ENCODE results near the gene PALLD. TPM values are rescaled to one million over a fixed set of nuclear protein-coding genes. Genes with fewer than 3 reads are reported as not detected.

Gene PALLD
- total RNA-seq, 1 donor from 2014 or later: 58.7 TPM

- TF ChIP-seq CTCF (conservative IDR thresholded peaks at IDR 0.05): no peak
- H3K9me3 Mint-ChIP-seq: peaks cover 2% of the 10 kb centered on the region
- H3K4me3 Mint-ChIP-seq: no peak overlapping the region
Observed at GRCh38 chr4:168527560-168527959, 30.7 kb downstream of the PALLD start.

GRCh38 chr4:168528131-168528949 is 31.5 kb downstream of the PALLD start:
- H3K27me3 Mint-ChIP-seq (ENCODE audit: low read depth): no peaks in the 10 kb centered on the region
- peaks cover 1% of the 10 kb centered on the region for H3K4me1 Mint-ChIP-seq
- H3K9me3 Mint-ChIP-seq: peaks cover 2% of the 10 kb centered on the region
- H3K36me3 Mint-ChIP-seq (ENCODE audit: low read depth): no peaks in the 10 kb centered on the region
- DNase-seq (ENCODE audit: low read depth, low spot score): no peak
- no peak overlapping the region for H3K4me3 Mint-ChIP-seq
- no peak for TF ChIP-seq CTCF (conservative IDR thresholded peaks at IDR 0.05)
- H3K27ac Mint-ChIP-seq (ENCODE audit: unreplicated experiment): no peak overlapping the region

More at GRCh38 chr4:168527560-168527959, 30.7 kb downstream of the PALLD start:
- no peak overlapping the region for H3K27ac Mint-ChIP-seq (ENCODE audit: unreplicated experiment)
- H3K27me3 Mint-ChIP-seq (ENCODE audit: low read depth): no peaks in the 10 kb centered on the region
- no peaks in the 10 kb centered on the region for H3K36me3 Mint-ChIP-seq (ENCODE audit: low read depth)
- H3K4me1 Mint-ChIP-seq: peaks cover 9% of the 10 kb centered on the region
- no peak for DNase-seq (ENCODE audit: low read depth, low spot score)

GRCh38 chr4:168529257-168529656 is 32.4 kb downstream of the PALLD start:
- no peak overlapping the region for H3K27ac Mint-ChIP-seq (ENCODE audit: unreplicated experiment)
- no peaks in the 10 kb centered on the region for H3K4me1 Mint-ChIP-seq
- peaks cover 2% of the 10 kb centered on the region for H3K9me3 Mint-ChIP-seq
- H3K36me3 Mint-ChIP-seq (ENCODE audit: low read depth): no peaks in the 10 kb centered on the region
- no peak for DNase-seq (ENCODE audit: low read depth, low spot score)
- H3K27me3 Mint-ChIP-seq (ENCODE audit: low read depth): no peaks in the 10 kb centered on the region
- TF ChIP-seq CTCF (conservative IDR thresholded peaks at IDR 0.05): no peak
- H3K4me3 Mint-ChIP-seq: no peak overlapping the region

- DNase-seq (ENCODE audit: low read depth, low spot score): no peak
- Mint-ChIP-seq H3K27ac (ENCODE audit: unreplicated experiment) (no peak overlapping the region), H3K4me3 (no peak overlapping the region), H3K4me1 (peaks cover 3% of the 10 kb centered on the region), H3K9me3 (no peaks in the 10 kb centered on the region), H3K27me3 (ENCODE audit: low read depth) (no peaks in the 10 kb centered on the region), H3K36me3 (ENCODE audit: low read depth) (no peaks in the 10 kb centered on the region)
- TF ChIP-seq CTCF (conservative IDR thresholded peaks at IDR 0.05): no peak
Observed at GRCh38 chr4:168531305-168531704, 34.5 kb downstream of the PALLD start.

GRCh38 chr4:168534535-168534934 is 37.7 kb downstream of the PALLD start:
- Mint-ChIP-seq H3K36me3 (ENCODE audit: low read depth) (no peaks in the 10 kb centered on the region), H3K4me3 (no peak overlapping the region), H3K4me1 (peaks cover 5% of the 10 kb centered on the region), H3K27me3 (ENCODE audit: low read depth) (no peaks in the 10 kb centered on the region), H3K9me3 (no peaks in the 10 kb centered on the region), H3K27ac (ENCODE audit: unreplicated experiment) (no peak overlapping the region)
- no peak for TF ChIP-seq CTCF (conservative IDR thresholded peaks at IDR 0.05)
- no peak for DNase-seq (ENCODE audit: low read depth, low spot score)

All from neural crest cell (in vitro differentiated cells).